ENCODE data around the gene DCAF7.

The DCAF7 gene

DNA sequence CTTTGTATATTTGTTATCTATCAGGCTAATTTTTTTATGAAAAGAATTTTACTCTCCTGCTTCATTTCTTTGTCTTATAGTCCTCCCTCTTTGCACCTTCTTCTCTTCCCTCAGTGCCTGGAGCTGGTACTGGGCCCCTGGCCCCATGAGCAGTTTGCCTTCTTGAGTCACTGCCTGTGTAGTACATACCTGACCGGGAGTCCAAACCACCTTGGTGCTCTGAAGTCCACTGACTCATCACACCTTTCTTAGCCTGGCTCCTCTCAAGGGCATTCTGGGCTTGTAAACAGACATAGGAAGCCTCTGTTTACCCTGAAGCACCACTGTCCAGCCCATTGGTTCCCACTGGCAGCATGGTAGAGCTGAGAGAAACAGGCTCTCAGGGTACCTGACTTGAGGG, 39.4 kb downstream of the DCAF7 start:
- no peak for DNase-seq

DNA sequence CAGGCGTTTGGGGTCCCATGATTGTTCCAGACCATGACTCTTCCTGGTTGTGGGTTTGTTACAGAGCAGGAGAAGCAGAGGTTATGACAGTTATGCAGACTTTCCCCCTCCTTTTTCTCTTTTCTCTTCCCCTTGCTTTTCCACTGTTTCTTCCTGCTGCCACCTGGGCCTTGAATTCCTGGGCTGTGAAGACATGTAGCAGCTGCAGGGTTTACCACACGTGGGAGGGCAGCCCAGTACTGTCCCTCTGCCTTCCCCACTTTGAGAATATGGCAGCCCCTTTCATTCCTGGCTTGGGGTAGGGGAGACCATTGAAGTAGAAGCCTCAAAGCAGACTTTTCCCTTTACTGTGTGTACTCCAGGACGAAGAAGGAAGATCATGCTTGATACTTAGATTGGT, 42.5 kb downstream of the DCAF7 start:
- DNase-seq, result no peak

DNA sequence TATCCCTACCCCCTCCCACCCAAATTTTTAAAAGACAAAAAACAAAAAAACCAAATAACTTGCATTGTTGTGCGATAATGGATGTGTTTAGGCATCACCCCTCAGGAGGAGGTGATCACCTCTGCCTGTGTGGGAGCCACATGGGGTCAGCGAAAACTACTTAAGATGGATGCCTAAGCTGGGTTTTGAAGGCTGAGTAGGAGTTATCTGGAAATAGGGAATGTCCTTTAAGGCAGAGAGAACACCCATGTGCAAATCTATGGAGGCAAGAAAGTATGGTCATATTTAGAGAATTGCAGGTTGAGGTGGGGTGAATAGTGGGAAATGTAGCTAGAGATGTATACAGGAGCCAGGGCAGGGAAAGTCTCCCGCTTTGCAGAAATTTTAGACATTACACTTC, 44.9 kb downstream of the DCAF7 start:
- DNase-seq, result no peak

DNA sequence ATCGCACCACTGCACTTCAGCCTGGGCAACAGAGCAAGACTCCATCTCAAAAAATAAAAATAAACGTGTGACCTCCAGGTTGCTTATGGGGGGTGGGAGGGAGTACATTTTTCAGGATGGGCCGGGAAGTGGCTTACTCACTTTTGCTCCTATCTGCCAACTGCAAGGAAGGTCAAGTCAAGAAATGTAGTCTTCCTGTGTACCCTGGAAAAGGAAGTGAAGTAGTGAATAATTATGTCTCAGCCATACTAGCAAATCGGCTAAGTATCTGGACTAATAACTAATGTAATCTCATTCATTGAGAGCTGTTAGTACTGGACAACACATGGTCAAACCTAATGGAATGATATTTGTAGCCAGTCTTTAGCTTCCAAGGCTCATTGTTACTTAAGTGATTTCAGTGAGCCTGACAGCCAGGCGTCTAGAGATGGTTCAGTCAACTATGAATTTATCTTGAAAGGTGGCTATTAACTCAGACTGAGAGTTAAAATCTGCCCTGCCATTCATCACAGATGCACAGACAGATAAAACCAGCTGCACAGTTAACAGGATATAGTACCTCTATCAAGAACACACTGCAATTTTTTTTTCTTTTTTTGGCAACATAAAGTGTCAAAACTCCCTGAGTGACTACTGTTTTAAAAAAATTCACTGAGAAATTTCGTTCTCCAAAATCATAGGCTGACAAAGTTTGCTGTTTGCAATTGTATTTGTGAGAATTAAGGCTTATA, 46.7 kb downstream of the DCAF7 start:
- no peak for DNase-seq

DNA sequence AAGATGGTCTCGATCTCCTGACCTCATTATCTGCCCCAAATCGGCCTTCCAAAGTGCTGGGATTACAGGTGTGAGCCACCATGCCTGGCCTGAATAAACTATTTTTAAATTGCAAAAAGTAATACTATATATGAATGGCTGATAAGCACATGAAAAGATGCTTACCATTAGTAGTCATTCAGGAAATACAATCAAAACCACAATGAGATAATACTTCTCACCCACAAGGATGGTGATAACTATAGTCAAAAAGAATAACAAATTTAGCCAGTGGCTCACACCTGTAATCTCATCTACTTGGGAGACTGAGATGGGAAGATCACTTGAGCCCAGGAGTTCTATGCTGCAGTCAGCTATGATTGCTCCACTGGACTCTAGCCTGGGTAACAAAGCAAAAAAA, 48.0 kb downstream of the DCAF7 start:
- no peak for DNase-seq

DNA sequence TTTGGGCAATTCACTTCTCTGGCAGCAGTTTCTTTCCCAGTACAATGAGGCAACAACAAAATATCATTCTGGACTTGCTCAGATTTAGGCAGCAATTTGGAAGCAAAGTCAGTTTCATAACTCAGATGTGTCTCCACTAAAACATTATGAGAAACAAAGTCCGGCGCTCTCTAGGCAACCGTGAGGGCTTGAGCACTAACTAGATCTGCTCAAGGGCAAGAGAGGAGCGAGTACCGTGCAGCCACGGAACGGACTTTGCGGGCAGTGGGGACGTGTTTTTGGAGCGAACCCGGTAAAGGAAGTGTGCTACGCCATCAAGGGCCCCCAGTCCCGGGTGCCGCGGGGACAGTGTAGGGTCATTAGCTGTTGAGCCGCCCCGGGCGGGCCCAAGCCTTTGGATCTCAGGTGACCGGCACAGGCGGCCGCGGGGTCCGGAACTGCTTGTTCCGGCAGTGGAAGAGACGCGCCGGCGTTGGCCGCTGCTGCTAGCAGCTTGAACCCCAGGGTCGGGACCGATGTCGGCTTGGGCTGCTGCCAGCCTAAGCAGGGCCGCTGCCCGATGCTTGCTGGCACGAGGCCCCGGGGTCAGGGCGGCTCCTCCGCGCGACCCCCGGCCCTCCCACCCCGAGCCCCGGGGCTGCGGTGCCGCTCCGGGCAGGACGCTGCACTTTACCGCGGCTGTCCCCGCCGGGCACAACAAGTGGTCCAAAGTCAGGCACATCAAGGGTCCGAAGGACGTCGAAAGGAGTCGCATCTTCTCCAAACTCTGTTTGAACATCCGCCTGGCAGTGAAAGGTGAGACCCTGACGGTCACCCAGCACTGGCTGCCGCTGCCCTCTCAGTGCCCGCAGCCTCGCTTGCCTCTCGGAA, 50.5 kb downstream of the DCAF7 start, which contains the start of gene TACO1:
TSS of gene TACO1 (plus strand) at position 327 of the 870 bp plus-strand sequence. CDS start at position 516, 189 bp downstream.
- DNase-seq, result peak; percentile 86 to 93 (median 90)

DNA sequence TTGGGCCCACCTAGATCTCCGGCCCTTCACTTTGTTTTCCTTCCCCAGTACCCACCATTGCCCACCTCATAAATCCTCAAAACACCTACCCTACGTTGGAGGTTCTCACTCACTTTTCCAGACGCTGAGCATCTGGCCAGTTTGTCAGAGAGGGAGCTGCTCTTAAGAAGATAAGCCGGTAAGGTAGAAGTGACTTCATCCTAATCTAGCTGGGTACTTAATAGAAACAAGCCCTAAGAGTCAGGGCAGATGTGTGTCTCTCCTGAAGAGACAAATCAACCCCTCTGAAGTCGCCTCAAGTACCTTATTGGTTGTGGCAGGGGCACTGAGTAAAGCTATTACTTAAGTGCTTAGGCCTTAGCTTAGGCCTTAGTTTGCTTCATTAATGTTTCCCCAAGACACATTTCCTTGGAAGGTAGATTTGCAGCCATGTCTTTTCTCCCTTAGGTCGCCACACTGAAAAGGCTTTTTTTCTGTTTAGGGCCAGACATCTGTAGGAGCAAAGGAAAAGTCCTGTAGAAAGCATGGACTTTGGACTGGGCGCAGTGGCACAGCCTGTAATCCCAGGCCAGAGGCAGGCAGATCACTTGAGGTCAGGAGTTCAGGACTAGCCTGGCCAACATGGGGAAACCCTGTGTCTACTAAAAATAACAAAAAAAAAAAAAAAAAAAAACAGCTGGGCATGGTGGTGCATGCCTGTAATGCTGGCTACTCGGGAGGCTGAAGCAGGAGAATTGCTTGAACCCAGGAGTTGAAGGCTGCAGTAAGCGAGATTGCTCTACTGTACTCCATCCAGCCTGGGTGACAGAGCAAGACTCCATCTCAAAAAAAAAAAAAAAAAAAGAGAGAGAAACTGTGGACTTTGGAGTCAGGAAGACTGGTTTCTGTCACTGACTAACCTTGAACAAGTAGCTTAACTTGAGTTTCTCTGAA, 51.4 kb downstream of the DCAF7 start:
- DNase-seq, result no peak

DNA sequence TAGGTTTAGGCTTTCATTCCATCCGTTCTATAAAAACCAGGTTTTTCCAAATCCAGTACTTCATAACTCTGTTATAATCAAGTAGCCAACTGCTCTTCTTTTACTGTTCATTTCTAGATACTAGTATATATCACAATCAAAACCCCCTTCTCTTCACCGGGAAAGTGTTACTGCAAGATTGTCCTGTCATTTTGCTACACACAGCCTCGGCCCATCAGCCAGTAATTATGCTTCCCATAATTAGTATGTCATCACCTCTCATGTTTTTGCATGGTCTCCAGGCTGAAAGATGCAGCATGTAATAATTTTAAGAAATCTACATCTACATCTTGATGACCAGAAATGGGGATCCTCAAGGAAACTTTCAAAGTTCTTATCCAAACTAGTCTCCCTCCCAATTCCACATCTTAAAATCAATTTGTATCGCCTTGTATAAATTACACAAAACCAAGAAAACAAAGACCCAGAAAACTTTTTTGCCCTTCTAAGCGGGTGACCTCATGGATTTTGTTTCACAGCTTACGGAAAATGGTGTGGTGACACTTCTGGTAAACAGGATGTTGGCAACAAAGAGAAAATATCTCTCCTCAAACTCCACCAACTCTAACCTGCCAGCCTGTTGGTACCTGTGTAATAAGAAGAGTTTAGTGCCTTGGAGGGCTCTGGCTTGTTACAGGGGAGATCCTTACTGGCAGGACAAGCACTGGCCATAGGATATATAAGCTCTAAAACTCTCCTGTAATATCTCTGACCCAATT, 59.7 kb downstream of the DCAF7 start:
- no peak for DNase-seq

DNA sequence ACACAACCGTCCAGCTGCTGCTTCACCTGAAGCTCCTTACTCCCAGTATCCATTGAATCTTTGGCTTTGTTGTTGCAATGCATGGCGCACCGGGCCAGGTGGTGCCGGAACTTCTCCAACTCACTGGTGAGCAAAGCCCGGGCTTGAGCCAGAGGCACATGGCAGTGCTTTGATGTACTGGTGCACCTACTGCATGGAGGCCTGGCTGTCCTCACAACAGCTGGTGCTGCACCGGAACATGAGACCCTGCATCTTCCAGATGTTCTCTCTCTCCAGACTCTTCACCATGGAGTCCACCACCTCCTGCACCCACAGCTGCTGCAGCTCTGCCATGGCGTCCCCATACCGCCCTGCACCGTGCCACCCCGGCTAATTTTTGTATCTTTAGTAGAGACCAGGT, 60.6 kb downstream of the DCAF7 start:
- DNase-seq, result no peak

DNA sequence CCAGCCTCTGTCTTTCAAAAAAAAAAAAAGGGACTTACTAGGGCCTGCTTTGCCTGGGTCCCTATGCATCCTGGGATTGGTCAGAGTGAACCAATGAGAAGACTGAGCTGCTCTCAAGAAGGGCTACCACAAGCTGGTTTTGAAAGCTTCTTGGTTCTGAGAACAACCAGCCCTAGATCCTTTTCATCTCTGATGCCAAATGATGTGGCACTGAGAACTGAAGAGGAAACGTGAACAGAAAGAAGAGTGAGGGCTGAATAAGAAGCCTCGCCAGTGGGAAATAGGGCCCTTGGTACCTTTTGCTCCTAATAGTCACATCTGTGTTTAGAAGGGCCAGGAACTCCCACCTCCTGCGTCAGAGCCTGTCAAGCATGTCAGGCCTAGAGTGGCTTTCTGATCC, 61.1 kb downstream of the DCAF7 start:
- no peak for DNase-seq

DNA sequence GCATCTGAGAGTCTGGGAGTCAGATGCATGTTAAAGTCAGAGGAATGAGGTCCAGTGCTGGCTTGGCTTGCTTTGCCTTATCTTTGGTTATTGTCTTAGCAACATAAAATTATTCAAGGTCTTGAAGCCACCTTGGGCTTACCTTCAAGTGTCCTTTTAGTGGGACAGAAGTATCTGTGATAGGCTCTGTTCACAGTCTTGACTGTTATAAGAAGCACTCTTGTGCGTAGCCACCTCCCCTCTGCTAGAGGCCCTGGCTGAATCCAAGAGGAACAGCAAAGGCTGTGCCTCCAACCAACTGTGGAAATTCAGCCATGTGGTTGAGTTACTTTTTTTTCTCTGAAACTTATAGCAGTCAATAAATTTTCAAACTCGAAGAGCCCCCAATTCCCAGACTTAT, 63.4 kb downstream of the DCAF7 start:
- DNase-seq, result no peak

DNA sequence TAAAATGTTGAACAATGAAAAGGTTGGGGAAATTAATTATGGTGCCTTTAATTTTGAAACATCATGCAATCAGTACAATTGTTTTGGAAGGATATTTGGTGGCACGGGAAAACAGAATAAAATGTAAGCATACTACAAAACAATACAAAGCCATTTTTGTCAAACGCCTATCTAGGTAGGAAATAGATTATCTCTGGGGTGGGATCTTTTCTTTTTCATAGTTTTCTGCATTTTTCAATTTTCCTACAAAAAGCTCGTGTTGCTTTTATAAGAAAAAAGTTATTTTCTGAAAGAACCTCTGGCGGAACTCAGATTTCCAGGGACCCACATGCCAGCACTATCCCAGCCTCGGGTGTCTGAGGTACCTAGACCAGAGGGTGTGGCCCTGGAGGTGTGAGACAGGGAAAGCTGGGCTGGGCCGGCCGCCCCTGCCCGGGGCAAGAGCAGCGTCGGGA, 71.0 kb downstream of the DCAF7 start:
- DNase-seq, result no peak

DNA sequence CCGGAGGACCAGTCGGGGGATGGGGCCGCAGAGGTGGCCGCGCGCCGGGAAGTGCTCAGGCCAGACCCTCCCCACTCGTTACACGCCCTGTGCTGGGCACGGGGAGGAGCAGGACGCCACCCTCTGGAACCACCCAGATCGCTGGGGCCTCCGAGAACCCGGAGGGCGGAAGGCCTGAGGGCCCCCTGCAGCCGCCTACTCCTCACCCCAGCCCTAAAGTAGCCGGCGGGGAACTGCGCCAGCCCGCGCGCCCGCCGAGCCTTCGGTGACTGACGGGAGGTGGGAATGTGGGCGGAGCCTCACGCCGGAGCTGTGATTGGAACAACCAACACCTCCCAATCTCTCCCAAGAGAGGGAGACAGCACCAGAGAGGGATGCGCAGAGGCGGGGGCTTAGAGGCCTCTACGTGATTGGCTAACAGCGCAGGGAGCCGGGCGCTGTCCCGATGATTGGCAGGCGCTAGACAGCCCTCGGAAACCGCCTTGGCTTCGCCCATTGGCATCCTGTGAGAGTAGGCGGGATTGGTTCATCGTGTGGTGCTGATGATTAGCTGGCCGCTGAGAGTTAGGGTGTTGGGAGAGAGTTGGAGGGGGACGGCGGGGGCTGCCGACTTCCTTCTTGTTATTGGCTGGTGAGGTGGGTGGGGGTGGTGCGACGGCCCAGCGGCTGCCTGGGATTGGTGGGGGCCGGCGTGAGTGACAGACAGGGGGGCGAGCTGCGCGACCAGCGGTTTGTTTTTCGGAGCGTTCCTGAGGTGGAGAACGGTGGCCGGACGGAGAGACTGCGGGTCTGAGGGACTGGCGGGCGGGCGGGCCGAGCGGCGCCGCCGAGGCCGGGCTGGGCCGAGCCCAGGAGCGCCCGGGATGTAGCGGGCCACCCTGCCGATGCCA, 71.7 kb downstream of the DCAF7 start, which contains the start of gene MAP3K3:
TSS of gene MAP3K3 (plus strand) at position 734 of the 890 bp plus-strand sequence. CDS start 343 bp downstream, outside the sequence.
- peak; percentile 100 for DNase-seq

DNA sequence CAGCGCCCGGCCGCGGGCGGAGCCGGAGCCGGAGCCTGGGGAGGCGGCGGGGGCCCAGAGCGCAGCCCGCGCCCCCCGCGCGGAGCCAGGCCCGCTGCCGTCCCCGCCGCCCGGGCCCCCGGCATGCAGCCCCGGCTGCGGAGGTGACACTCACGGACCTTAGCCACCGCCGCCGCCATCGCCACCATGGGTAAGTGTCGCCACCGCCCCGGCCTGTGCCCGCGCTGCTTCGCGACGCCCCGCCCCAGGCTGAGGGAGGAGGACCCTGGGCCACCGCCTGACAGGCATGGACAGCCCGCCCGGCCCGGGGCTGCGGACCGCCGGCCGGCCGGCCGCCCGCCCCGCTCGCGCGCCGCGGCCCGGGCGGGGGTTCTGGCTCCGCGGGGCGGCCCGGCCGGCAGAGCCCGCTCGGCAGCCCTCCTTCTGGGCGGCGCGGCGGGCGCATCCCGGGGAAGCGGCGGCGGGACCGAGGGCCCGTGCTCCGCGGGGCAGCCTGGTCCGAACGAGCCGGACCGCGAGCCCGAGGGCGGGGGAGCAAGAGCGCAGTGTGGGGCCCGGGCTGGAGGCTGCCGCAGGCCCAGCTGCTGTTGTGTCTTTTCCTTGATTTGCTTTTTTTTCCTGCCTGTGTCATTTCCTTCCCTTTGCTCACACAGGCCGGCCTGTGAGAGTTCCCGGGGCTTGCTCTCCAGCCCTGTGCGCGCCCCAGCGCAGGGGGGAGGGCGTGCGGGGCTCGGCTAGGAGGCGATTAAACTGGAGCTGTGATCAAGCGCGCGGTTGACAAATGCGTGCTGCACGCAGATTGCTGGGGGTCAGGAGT, 72.5 kb downstream of the DCAF7 start:
- DNase-seq, result peak; percentile 66 to 91 (median 84)

DNA sequence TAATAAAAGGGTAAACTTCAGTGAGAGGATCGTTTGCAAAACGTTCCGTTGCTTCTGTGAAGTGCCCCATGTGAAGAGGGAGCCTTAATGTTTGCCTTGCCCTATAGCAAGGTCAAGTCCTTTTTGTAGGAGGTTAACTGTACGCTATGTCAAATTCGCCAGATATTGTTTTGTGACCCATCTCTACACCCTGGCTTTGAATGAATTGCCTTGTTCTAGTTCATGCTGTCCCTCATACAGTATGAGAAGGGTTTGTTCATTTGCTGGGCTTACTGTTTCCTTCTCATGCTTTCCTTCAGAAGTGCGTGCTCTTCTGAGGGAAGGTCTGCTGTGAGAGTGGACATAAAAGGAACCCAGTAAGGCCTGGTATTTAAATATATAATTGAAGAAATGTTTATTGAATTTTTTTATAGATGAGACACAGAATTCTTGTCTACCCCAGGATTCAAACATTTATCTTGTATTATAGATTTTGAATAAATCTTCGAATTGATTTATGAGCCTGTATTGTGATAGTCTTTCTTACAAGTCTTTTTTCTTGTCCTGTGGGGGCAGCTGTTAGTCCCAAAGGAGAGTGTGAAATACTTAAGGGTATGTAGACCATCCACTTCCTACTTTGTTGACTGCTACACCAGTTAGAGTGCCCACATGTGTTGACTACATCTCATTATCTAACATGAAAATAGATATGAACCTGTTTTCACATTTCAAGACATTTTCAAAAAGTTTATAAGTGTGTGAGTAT, 73.7 kb downstream of the DCAF7 start:
- peak in 2 of 4 experiments; percentile 37 to 45 for DNase-seq

DNA sequence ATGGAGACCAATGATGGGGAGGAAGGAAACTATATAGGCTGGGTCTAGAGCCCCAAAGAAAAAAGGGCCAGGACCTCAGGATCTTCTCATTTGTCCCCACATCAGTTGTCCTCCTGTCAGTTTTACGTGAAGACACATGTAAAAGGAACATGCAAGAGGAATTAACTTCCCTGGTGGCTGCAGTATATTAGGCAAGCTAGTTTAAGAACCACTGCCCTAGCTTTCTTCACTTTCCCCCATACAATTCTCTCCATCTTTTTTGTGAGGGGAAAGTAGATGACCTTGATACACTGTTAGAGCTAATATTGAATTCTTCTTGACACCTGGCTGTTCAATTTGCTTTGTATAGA, 74.2 kb downstream of the DCAF7 start:
- DNase-seq, result peak in 2 of 4 experiments; percentile 48 to 51

DNA sequence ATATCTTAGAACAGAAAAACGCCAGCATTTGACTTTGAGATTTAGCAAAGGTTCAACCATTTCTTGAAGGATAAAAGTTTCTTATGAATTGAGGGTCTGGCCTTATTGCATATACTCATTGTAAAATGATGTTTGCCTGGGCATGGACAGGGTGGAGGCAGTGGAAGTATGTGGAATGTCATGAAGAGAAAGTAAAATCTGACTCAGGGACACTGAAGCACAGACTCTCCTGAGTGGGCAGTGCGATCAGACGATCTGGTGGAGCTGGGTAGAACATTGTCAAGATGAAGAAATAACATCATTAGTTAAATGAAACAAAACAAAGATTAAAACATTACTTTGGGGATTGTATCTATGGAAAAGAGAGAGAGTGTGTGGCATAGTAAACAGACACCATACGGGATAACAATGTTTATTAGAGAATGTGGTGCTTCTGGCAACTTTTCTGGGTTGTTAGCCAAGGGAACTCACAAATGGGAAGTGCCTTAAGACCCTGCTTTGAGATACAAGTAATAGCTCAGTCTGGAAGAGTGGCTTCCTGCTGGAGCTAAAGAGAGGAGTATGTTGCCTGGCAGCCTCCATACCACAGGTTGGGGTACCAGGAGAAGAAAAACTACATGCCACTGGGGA, 76.4 kb downstream of the DCAF7 start:
- DNase-seq, result peak in 3 of 4 experiments; percentile 32 to 58 (median 50)

DNA sequence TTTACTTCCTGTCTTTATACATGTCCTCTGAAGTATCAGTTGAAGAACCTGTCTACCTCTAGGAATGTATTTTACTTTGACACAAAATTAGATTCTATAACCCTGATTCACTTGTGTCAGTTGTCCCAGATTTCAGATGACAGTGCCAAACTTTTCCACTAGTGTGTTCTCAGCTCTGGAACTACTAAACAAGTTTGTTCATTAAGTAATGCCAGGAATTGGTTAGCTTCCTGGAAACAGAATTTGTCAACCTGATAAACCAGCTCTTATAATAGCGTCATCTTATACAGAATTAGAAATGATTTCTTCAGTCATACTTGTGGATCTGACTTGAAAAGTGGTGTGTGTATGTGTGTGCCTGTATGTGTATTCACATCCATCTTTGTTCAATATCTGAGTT, 79.3 kb downstream of the DCAF7 start:
- no peak for DNase-seq
